ENCODE results near the gene KLK10.

KLK10 gene

DNA sequence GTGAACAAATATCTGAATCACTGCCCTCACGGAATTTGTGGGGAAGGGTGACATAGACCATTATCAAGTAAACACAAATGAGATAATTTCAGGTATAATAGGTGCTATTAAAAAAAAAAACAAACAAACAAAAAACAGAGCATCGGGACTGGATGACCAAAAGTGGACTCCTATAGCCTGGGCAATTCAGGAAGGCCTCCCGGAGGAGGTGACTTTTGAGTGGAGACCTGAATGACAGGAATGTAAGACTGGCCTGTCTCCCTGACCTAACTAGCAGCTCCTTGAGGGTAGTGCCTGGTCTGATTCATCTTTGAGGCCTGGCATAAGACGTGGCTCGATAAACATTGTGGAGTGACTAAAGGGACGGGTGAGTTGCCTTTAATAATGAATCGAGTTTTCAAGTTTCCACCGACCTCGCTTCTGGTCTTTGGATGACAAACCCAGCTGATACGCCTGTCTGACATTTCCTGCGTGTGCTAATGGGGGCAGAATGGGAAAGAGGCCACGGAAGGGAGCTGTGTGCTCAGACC is 6.8 kb downstream of the KLK10 start:
- no peak for DNase-seq (ENCODE audit: low read depth in 2 of 2)
- TF ChIP-seq, protein P1, sequence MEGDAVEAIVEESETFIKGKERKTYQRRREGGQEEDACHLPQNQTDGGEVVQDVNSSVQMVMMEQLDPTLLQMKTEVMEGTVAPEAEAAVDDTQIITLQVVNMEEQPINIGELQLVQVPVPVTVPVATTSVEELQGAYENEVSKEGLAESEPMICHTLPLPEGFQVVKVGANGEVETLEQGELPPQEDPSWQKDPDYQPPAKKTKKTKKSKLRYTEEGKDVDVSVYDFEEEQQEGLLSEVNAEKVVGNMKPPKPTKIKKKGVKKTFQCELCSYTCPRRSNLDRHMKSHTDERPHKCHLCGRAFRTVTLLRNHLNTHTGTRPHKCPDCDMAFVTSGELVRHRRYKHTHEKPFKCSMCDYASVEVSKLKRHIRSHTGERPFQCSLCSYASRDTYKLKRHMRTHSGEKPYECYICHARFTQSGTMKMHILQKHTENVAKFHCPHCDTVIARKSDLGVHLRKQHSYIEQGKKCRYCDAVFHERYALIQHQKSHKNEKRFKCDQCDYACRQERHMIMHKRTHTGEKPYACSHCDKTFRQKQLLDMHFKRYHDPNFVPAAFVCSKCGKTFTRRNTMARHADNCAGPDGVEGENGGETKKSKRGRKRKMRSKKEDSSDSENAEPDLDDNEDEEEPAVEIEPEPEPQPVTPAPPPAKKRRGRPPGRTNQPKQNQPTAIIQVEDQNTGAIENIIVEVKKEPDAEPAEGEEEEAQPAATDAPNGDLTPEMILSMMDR (IDR thresholded peaks at IDR 0.05; ENCODE audit: low read depth, low read length) = no peak
- no peak overlapping the region for H3K4me3 ChIP-seq (replicated peaks in 1 of 2; ENCODE audit: low read depth in 2 of 2, low read length in 2 of 2)

DNA sequence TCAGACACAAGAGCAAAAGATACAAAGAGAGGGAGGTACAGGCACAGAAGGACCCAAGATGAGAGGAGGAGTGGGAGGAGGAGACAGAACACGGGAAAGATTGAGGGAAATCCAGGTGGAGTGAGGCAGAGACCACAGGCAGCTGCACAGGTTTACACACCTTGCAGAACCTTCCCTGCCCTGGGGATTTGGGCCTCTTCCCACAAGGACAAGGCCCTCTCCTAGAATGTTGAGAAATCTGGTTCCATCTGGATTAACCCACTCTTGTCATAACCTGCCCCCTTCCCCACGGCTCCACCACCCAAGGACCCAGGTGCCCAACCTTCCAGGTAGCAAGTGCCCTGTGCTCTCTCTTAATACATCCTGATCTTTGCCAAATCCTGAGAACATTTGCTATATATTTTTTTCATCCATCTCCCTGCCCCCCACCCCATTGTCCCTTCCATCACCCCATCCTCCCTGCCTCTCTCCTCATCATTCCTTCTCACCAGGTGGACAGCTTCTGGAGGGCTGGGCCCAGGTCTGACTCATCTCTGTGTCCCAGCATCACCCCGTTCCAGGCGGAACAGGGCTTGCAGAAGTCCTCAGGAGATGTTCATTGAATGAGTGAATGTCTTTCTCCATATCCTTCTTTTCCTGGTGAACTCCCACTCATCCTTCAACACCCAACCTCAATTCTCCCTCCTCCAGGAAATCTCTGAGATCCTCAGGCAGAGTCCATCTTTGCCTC is 9.3 kb downstream of the KLK10 start:
- H3K4me3 ChIP-seq (replicated peaks in 1 of 2; ENCODE audit: low read depth in 2 of 2, low read length in 2 of 2) = no peak overlapping the region
- TF ChIP-seq, protein P1 (IDR thresholded peaks at IDR 0.05; ENCODE audit: low read depth, low read length) = no peak
- no peak for DNase-seq (ENCODE audit: low read depth in 2 of 2)

DNA sequence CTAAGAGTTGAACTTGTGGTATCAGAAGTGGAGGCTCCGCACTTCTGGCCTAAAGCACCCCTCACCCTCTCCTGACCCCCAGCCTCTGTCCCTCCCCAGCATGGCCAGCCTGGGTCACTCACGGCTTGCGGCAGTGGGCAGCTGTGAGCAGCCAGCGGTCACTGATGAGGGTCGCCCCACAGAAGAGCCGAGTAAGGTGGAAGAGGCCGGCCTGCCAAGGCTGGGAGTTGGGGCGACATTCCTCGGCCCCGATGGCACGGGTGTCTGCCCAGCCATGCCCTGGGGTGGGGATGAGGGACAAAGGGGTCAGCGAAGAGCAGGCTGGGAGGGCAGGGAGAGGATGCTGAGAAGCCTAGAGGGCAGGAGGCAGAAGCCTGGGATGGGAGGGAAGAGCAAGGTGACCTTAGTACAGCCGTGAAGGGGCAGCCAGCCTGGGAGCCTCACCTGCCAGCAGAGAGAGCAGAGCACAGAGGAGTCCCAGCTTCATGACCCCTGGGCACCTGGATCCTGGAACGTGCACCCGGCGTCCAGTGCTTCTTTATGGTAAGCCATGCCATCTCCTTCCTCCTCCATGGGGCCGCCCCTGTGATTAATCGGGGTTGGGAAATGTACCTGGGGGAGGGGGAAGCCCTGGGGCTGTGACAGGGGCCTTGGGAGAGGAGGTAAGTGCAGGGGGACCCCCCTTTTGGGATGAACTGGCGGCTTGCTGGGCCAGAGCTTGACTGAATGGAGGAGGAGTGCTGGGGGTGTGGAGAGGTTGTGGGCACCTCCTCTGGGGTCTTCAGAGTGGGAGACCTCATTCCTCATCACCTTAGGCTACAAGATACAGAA is 10.2 kb downstream of the KLK10 start:
- DNase-seq (ENCODE audit: low read depth in 2 of 2) = no peak
- no peak overlapping the region for H3K4me3 ChIP-seq (replicated peaks in 1 of 2; ENCODE audit: low read depth in 2 of 2, low read length in 2 of 2)
- TF ChIP-seq, protein P1 (IDR thresholded peaks at IDR 0.05; ENCODE audit: low read depth, low read length) = no peak

DNA sequence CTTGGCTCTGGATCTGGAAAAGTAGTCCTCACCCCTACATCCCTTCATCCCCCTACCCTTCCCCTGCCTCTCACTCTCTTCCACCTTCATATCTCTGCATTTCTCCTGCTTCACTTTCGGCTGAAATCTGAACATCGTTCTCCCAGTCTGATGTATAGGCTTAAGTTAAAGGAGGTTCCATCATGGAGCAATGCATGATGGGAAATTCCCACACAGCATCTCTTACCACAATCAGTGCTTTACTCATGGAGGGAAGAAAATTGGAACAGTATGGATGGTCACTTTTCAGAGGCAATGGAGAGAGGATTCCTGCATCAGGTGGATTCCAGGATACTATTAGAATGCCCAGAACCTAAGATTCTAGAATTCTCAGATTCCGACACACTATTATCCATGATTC is 12.0 kb downstream of the KLK10 start:
- TF ChIP-seq, protein P1 (IDR thresholded peaks at IDR 0.05; ENCODE audit: low read depth, low read length) = no peak

DNA sequence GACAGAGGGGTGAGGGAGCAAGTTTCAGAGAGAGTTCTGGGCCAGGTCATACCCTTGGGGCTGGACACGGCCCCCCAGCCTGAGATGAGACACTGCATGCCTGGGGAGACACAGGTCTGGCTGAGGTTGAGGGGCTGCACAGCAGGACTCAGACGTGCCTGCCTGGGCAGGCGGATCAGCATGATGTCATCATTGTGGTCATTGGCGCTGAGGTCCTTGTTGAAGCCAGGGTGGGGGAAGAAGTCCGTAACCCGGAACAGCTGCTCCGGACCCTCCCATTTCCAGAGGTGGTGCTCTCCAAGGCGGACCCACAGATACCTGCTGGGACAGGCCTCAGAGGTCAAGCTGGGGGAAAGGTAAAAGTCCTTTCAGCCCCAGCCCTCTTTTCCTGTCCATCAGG is 13.1 kb downstream of the KLK10 start:
- no peak for DNase-seq (ENCODE audit: low read depth in 2 of 2)
- no peak overlapping the region for H3K4me3 ChIP-seq (replicated peaks in 1 of 2; ENCODE audit: low read depth in 2 of 2, low read length in 2 of 2)
- TF ChIP-seq, protein P1 (IDR thresholded peaks at IDR 0.05; ENCODE audit: low read depth, low read length) = no peak

More for the DNA sequence above, 12.0 kb downstream of the KLK10 start:
- no peak overlapping the region for H3K4me3 ChIP-seq (replicated peaks in 1 of 2; ENCODE audit: low read depth in 2 of 2, low read length in 2 of 2)
- DNase-seq (ENCODE audit: low read depth in 2 of 2) = no peak

DNA sequence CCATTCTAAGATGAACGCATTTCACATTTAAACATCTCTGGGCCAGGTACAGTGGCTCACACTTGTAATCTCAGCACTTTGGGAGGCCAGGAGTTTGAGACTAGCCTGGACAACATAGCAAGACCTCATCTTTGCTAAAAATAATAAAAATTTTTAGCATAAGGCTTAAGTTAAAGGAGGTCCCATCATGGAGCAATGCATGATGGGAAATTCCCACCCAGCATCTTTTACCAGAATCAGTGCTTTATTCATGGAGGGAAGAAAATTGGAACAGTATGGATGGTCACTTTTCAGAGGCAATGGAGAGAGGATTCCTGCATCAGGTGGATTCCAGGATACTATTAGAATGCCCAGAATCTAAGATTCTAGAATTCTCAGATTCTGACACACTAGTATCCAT is 14.3 kb downstream of the KLK10 start:
- TF ChIP-seq, protein P1 (IDR thresholded peaks at IDR 0.05; ENCODE audit: low read depth, low read length) = no peak
- H3K4me3 ChIP-seq (replicated peaks in 1 of 2; ENCODE audit: low read depth in 2 of 2, low read length in 2 of 2) = no peak overlapping the region

More for the DNA sequence above, 14.3 kb downstream of the KLK10 start:
- DNase-seq (ENCODE audit: low read depth in 2 of 2) = no peak
